ENCODE data around the gene RTL10.

The RTL10 gene

GRCh38 chr22:19854778-19855503 lies at the start of gene RTL10, which contains the start of gene GNB1L:
Gene RTL10, minus strand, starts transcription at chr22:19854874. Its CDS starts 2,613 bp downstream, at chr22:19852261.
Gene GNB1L, minus strand, starts transcription at chr22:19854874. Its CDS starts 33,519 bp downstream, at chr22:19821355.
- TF ChIP-seq CTCF (IDR thresholded peaks at IDR 0.05; ENCODE audit: low read depth, low read length, missing control alignments): no peak
- peak within 1 kb of the TSS; percentile 96 for H3K4me3 ChIP-seq (replicated peaks; ENCODE audit: low read depth, low read length)
- peak; percentile 83 for DNase-seq (ENCODE audit: extremely low read depth, low read depth)

GRCh38 chr22:19904174-19904856 lies 49.6 kb upstream of the RTL10 start:
- DNase-seq (ENCODE audit: extremely low read depth, low read depth): no peak
- TF ChIP-seq CTCF (IDR thresholded peaks at IDR 0.05; ENCODE audit: low read depth, low read length, missing control alignments): no peak
- H3K4me3 ChIP-seq (replicated peaks; ENCODE audit: low read depth, low read length): no peak overlapping the region

GRCh38 chr22:19903513-19903912 lies 48.8 kb upstream of the RTL10 start:
- DNase-seq (ENCODE audit: extremely low read depth, low read depth): no peak
- no peak overlapping the region for H3K4me3 ChIP-seq (replicated peaks; ENCODE audit: low read depth, low read length)
- TF ChIP-seq CTCF (IDR thresholded peaks at IDR 0.05; ENCODE audit: low read depth, low read length, missing control alignments): no peak

GRCh38 chr22:19903031-19903430 lies 48.4 kb upstream of the RTL10 start:
- DNase-seq (ENCODE audit: extremely low read depth, low read depth): no peak
- no peak for TF ChIP-seq CTCF (IDR thresholded peaks at IDR 0.05; ENCODE audit: low read depth, low read length, missing control alignments)
- no peak overlapping the region for H3K4me3 ChIP-seq (replicated peaks; ENCODE audit: low read depth, low read length)

GRCh38 chr22:19902245-19902715 lies 47.6 kb upstream of the RTL10 start:
- H3K4me3 ChIP-seq (replicated peaks; ENCODE audit: low read depth, low read length): no peak overlapping the region
- no peak for TF ChIP-seq CTCF (IDR thresholded peaks at IDR 0.05; ENCODE audit: low read depth, low read length, missing control alignments)
- no peak for DNase-seq (ENCODE audit: extremely low read depth, low read depth)

GRCh38 chr22:19901577-19902244 lies 47.0 kb upstream of the RTL10 start:
- no peak for TF ChIP-seq CTCF (IDR thresholded peaks at IDR 0.05; ENCODE audit: low read depth, low read length, missing control alignments)
- H3K4me3 ChIP-seq (replicated peaks; ENCODE audit: low read depth, low read length): no peak overlapping the region
- DNase-seq (ENCODE audit: extremely low read depth, low read depth): no peak
